NCI-H446 treated with DMSO at 0.1 percent for 48 hours (cell line): Measurements from ENCODE around the gene PTPA.

Experiments
- DNase-seq: peaks from one replicate; lab custom pipeline; 2025; lab: John Stamatoyannopoulos, UW

The PTPA gene

GRCh38 chr9:129110740-129111527, at the start of gene PTPA, which contains the start of gene CRAT:
TSS of gene PTPA (plus strand) at chr9:129111415. CDS start at chr9:129111601, 186 bp downstream.
TSS of gene CRAT (minus strand) at chr9:129110793. CDS start at chr9:129110509, 284 bp downstream.
- peak; percentile 67 for DNase-seq

- no peak for DNase-seq
Measured at GRCh38 chr9:129063061-129063460, 48.2 kb upstream of the PTPA start.

GRCh38 chr9:129064499-129064908, 46.7 kb upstream of the PTPA start:
- no peak for DNase-seq

GRCh38 chr9:129068110-129068509, 43.1 kb upstream of the PTPA start:
- DNase-seq, result no peak

GRCh38 chr9:129068990-129069861, 42.0 kb upstream of the PTPA start:
- DNase-seq, result no peak

GRCh38 chr9:129069862-129070641, 41.2 kb upstream of the PTPA start:
- DNase-seq, result no peak

GRCh38 chr9:129070696-129071525, 40.3 kb upstream of the PTPA start:
- no peak for DNase-seq

- DNase-seq, result no peak
Measured at GRCh38 chr9:129071526-129072126, 39.6 kb upstream of the PTPA start.

GRCh38 chr9:129072171-129072570, 39.0 kb upstream of the PTPA start:
- no peak for DNase-seq

GRCh38 chr9:129073404-129073803, 37.8 kb upstream of the PTPA start:
- no peak for DNase-seq

GRCh38 chr9:129074106-129074505, 37.1 kb upstream of the PTPA start:
- DNase-seq, result no peak

- no peak for DNase-seq
Measured at GRCh38 chr9:129075996-129076639, 35.1 kb upstream of the PTPA start.

GRCh38 chr9:129076640-129077037, 34.6 kb upstream of the PTPA start:
- DNase-seq, result no peak

GRCh38 chr9:129077236-129077635, 34.0 kb upstream of the PTPA start:
- no peak for DNase-seq

- no peak for DNase-seq
Measured at GRCh38 chr9:129078691-129079503, 32.3 kb upstream of the PTPA start.

- no peak for DNase-seq
Measured at GRCh38 chr9:129079829-129080228, 31.4 kb upstream of the PTPA start.

- DNase-seq, result no peak
Measured at GRCh38 chr9:129080298-129080600, 31.0 kb upstream of the PTPA start.

GRCh38 chr9:129080601-129081387, 30.4 kb upstream of the PTPA start, which contains the start of gene DOLPP1:
TSS of gene DOLPP1 (plus strand) at chr9:129081111. CDS start at chr9:129081132, 21 bp downstream.
- peak; percentile 93 for DNase-seq
